Activated T-helper 9 cell treated with anti-CD3 and anti-CD28 coated beads, Interleukin-2, amount 50 U/mL, for 16 hours (primary cell): Measurements from ENCODE around the gene FGGY.
"Not testable (repeated sequence)": the region's sequence is repeated elsewhere in the genome, so short reads cannot be mapped to it uniquely, and the experiment has no call there.

Experiments
- DNase-seq: peaks from one replicate; pipeline ENCODE4 v3.0.0-alpha.2; 2020; ENCODE audit warnings: low read depth

Gene FGGY

DNA sequence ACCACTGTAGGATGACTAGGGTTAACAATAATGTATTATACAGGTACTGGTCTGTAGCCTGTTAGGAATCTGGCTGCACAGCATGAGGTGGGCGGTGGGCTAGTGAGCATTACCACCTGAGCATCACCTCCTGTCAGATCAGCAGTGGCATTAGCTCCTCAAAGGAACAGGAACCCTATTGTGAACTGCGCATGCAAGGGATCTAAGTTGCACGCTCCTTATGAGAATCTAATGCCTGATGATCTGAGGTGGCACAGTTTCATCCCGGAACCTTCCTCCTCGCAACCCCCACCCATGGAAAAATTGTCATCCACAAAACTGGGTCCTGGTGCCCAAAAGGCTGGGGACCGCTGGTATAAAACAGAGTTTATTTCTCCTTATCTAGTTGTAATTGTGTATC lies 147.6 kb downstream of the FGGY start:
- DNase-seq, result no peak

GRCh38 chr1:59445040-59445439 lies 148.1 kb downstream of the FGGY start:
- no peak for DNase-seq

DNA sequence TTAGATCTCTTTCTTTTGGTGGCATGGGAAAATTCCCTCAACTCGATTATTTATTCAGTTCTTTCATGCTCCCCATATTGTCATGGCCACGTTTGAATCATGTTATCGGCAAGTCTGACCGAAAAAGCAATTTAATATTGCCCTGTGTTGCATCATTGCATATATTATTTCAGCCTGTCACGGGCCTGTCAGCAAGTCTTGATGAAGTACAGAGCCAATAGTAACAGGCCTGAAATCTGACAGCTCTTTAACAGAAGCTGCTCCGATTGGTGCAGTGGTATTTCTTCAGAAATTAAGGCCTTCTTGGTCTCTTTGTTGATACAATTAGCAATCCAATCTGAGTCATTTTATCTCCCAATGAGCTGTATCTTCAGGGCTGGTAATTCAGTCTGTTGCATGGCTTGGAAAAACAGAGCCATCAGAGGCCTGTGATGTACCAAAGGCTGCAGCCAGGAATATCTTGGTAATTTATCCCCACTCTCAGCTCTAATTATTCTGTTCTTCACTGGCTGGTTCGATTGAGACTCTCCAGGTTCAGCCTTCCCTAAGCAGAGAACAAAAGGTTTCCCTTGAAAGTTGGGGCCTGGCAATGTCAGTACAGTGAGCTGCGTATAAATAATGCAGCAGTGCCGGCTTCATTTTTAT lies 149.5 kb downstream of the FGGY start:
- no peak for DNase-seq

GRCh38 chr1:59452026-59452425 lies 155.1 kb downstream of the FGGY start:
- no peak for DNase-seq

DNA sequence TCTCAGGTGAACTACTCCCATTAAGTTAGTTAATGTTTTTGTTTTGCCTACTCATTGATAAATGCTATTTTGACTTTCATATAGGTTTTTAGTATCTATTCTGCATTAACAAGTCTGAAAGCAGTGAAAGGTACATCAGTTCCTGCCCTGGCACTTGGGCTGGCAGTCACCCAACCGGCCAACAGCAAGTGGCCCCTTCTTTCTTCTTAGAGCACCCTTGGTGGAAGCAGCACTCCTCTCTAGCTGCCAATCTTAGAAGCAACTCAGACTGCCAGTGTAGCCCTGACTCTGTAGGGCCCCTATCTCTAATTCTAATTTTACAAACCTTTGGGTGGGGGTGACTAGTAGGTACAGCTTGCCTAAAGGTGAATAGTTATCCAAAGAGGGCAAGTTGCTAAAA lies 155.7 kb downstream of the FGGY start:
- no peak for DNase-seq

DNA sequence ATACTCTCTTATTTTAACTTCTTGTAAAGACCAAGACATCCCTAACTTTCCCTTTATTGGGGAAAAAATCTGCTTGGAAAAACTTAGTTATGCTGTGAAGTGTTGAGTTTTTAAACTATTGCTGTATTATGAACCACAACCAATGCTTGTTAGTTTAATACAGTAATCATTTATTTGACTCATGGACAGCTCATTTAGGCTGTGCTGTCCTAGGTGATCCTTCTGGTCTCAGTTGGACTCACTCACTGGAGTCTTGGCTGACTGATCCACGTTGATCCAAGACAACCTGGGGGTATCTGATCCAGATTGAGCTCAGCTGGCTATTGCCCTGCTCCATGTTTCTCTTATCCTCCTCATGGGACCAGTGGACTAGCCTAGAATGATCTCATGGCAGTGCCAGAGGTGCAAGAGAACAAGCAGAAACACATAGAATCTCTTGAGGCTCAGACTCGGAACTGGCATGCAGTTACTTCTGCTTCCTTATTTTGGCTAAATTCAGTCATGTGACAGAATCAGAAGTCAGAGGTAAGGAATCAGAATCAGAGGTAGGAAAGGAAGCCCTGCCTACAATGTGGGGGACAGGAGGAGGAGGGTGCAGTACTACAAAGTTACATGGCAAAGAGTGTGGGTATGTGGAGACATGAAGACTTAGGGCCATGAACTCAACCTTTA lies 156.5 kb downstream of the FGGY start:
- no peak for DNase-seq

GRCh38 chr1:59455206-59455605 lies 158.3 kb downstream of the FGGY start:
- no peak for DNase-seq

DNA sequence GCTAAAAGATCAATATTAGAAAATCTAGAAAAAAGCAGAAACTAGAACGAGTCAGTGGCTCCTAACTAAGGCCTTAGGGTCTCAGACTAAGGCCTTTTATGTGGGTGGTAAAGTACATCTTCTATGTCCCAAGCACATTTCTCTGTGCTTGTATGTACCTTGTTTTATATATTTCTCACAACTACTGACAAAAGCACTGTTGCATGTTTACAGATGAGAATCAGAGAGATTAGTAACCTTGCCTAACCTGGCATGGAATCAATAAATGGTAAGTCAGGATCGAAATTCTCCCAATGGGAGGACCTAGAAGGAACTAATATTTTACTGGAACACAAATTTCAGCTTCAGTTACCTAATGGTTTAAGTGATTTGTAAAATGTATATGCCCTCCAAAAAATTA lies 160.9 kb downstream of the FGGY start:
- no peak for DNase-seq

DNA sequence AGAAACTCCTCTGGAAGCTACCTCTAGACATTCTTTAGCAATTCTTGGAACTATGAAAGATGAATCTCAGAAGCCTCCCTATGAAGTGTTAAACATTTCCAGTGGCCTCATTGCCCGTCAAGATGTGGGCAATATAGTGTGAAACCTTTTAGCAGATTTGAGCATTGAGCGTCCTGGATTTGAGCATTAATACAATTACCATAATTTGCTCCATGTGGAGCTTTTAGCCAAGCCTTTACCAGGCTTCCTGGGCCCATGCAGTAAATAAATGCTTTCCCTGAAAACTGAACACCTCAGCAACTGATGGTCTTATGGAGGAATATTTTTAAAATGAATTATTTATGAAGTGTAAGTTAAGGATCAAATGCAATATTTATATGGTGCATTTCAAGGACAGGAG lies 162.0 kb downstream of the FGGY start:
- no peak for DNase-seq

DNA sequence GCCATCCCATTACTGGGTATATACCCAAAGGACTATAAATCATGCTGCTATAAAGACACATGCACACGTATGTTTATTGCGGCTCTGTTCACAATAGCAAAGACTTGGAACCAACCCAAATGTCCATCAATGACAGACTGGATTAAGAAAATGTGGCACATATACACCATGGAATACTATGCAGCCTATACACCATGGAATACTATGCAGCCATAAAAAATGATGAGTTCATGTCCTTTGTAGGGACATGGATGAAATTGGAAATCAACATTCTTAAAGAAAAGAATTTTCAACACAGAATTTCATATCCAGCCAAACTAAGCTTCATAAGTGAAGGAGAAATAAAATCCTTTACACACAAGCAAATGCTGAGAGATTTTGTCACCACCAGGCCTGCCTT lies 166.0 kb downstream of the FGGY start:
- DNase-seq, result not testable (repeated sequence)

DNA sequence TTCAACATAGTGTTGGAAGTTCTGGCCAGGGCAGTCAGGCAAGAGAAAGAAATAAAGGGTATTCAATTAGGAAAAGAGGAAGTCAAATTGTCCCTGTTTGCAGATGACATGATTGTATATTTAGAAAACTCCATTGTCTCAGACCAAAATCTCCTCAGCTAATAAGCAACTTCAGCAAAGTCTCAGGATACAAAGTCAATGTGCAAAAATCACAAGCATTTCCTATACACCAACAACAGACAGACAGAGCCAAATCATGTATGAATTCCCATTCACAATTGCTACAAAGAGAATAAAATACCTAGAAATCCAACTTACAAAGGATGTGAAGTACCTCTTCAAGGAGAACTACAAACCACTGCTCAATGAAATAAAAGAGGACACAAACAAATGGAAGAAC lies 168.6 kb downstream of the FGGY start:
- DNase-seq, result not testable (repeated sequence)

- no peak for DNase-seq
These were observed 172.0 kb downstream of the FGGY start for GRCh38 chr1:59468828-59469428.

DNA sequence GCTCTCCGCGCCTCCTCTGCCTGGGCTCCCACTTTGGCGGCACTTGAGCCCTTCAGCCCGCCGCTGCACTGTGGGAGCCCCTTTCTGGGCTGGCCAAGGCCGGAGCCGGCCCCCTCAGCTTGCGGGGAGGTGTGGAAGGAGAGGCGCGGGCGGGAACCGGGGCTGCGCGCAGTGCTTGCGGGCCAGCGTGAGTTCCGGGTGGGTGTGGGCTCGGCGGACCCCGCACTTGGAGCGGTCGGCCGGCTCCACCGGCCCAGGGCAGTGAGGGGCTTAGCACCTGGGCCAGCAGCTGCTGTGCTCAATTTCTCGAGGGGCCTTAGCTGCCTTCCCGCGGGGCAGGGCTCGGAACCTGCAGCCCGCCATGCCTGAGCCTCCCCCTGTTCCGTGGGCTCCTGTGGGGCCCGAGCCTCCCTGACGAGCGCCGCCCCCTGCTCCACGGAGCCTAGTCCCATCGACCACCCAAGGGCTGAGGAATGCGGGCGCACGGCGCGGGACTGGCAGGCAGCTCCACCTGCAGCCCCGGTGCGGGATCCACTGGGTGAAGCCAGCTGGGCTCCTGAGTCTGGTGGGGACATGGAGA lies 175.2 kb downstream of the FGGY start:
- not testable (repeated sequence) for DNase-seq

- DNase-seq, result no peak
These were observed 176.9 kb downstream of the FGGY start for GRCh38 chr1:59473831-59474230.

DNA sequence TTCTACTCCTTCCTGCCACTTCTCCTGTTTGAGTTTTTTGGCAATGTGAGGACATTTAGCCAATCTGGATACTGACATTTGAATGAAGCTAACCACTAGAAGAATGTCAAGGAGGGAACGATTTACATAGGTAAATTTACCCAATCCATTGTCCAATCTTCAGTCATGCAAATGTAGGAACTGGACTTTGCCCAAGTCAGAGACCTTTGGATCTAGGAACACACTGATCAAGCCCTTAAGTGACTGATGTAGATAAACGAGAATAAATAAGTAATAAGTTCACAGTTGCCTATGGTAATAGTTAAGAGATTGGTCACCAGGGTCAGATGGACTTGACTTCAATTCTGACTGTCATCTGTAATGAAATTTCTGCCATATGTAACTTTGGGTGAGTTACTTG lies 177.6 kb downstream of the FGGY start:
- DNase-seq, result no peak

DNA sequence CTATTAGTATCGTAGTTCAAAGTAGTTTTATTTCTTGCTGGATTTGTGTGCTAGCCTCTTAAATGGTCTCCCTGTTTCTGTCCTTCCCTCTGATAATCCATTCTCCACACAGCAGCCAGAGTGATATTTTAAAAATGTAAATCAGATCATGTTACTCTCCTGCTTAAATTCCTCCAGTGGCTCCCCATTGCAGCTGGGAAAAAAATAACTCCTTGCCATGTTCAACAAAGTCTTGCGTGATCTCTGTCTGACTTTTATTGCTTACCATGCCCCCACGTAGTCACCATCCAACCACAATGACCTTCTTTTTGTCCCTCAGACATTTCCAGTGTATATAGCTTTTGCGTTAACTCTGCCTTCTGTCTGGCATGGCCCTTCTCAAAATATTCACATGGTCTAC lies 178.8 kb downstream of the FGGY start:
- no peak for DNase-seq

DNA sequence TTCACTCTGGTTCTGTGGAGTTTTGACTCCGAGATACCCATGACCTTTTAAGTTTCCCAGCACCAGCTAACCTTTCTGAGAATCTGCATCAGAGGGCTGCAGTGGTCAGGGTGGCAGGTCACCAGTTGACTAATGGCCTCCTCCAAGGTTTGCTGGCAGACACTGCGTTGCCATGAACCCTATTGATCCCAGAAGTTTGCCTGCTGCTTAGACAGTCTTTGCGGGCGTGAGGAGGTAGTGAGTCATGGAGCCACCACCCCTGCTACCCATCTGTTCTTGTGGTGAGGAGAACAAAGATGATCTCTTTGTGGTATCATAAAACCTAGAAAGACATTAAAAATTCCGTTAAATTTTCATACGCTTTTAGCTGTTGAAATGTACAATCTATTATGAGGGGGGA lies 180.4 kb downstream of the FGGY start:
- no peak for DNase-seq

GRCh38 chr1:59477867-59478266 lies 181.0 kb downstream of the FGGY start:
- no peak for DNase-seq

- DNase-seq, result no peak
These were observed 181.9 kb downstream of the FGGY start for GRCh38 chr1:59478822-59479221.

GRCh38 chr1:59480188-59480888 lies 183.4 kb downstream of the FGGY start:
- no peak for DNase-seq

DNA sequence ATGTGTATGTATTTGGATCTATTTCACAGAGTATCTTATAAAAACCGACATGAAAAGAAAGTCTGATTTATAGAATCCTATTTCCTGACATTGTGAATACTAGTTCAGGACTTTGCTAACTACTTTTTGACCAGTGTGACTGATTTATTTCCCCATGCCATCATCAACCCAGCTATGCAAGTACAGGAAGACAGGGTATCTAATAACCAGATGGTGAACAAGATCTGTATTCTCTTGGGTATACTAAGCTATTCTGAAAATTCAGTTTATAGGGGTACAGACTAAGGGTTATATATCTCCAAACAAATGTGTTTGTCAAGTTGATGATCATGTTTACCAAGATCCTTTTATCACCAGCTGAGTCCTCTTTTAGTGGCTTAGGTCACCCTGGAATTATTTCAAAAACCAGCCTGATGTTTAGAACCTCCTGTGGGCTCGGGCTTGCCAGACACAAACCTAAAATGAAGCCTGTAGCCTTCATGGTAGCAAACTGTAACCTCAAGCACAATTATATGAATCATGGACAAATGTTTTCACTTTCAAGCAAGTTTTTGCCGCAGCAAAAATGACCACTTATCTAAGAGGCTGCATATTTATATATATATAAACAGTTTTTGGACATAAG lies 185.1 kb downstream of the FGGY start:
- DNase-seq, result no peak

GRCh38 chr1:59482986-59483385 lies 186.1 kb downstream of the FGGY start:
- no peak for DNase-seq
